A549 (cell line): ENCODE measurements around the gene UPK3B.

Experiments used
- CHD2 ChIP-seq: fragments of 150-350 bp; IDR thresholded peaks from 2 replicates; pipeline ENCODE4 v1.6.1; 2014; ENCODE audit warnings: low read length; ENCODE audit not compliant: partially characterized antibody
- EHF ChIP-seq: fragments of 250-450 bp; sonication (Bioruptor Pico); IDR thresholded peaks from 2 replicates; pipeline ENCODE4 v1.5.0; 2020; ENCODE audit warnings: mild to moderate bottlenecking
- ESRRA ChIP-seq: fragments of 150-350 bp; IDR thresholded peaks from 2 replicates; pipeline ENCODE4 v1.6.1; 2014; ENCODE audit warnings: mild to moderate bottlenecking, low read length, borderline replicate concordance
- MAFK ChIP-seq: fragments of 450-650 bp; IDR thresholded peaks from 2 replicates; pipeline ENCODE4 v1.6.1; 2014; ENCODE audit not compliant: partially characterized antibody
- PBX3 ChIP-seq: IDR thresholded peaks from 2 replicates; pipeline ENCODE4 v1.6.1; 2012
- POLR2A ChIP-seq: IDR thresholded peaks from 2 replicates; pipeline ENCODE4 v1.6.1; 2012; ENCODE audit warnings: mild to moderate bottlenecking, low read length
- RAD21 ChIP-seq, 2 experiments: fragments of >200 bp in 1 of 2; sonication (Bioruptor Twin) in 1 of 2; formaldehyde crosslinking in 1 of 2; IDR thresholded peaks in 1 of 2; conservative IDR thresholded peaks in 1 of 2; 2 replicates in 1 of 2; 3 replicates in 1 of 2; pipeline ENCODE4 v1.6.1; 2012 to 2018; ENCODE audit warnings: inconsistent platforms in 1 of 2
- TFCP2L1 ChIP-seq: fragments of 250-450 bp; sonication (Bioruptor Pico); IDR thresholded peaks from 2 replicates; pipeline ENCODE4 v1.5.0; 2021; ENCODE audit warnings: mild to moderate bottlenecking
- USF2 ChIP-seq: fragments of 450-650 bp; IDR thresholded peaks from 2 replicates; pipeline ENCODE4 v1.6.1; 2014; ENCODE audit warnings: antibody characterized with exemption
- ZFP36 ChIP-seq: fragments of 450-650 bp; IDR thresholded peaks from 2 replicates; pipeline ENCODE4 v1.6.1; 2014; ENCODE audit warnings: borderline replicate concordance; ENCODE audit not compliant: partially characterized antibody
- ZNF302 ChIP-seq: fragments of 250-450 bp; sonication (Bioruptor Pico); IDR thresholded peaks from 2 replicates; pipeline ENCODE4 v1.9.0; 2021; ENCODE audit warnings: inconsistent platforms, mild to moderate bottlenecking, moderate library complexity
- TF ChIP-seq, protein P1 (sequence below): fragments of >200 bp; sonication (Bioruptor Twin); formaldehyde crosslinking; IDR thresholded peaks from 3 replicates; pipeline ENCODE4 v1.5.1; 2016

- TF ChIP-seq, protein P1, sequence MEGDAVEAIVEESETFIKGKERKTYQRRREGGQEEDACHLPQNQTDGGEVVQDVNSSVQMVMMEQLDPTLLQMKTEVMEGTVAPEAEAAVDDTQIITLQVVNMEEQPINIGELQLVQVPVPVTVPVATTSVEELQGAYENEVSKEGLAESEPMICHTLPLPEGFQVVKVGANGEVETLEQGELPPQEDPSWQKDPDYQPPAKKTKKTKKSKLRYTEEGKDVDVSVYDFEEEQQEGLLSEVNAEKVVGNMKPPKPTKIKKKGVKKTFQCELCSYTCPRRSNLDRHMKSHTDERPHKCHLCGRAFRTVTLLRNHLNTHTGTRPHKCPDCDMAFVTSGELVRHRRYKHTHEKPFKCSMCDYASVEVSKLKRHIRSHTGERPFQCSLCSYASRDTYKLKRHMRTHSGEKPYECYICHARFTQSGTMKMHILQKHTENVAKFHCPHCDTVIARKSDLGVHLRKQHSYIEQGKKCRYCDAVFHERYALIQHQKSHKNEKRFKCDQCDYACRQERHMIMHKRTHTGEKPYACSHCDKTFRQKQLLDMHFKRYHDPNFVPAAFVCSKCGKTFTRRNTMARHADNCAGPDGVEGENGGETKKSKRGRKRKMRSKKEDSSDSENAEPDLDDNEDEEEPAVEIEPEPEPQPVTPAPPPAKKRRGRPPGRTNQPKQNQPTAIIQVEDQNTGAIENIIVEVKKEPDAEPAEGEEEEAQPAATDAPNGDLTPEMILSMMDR: no peak
- TF ChIP-seq POLR2A (no peak), ZNF302 (CRISPR knock-in tag) (no peak), MAFK (no peak), ESRRA (no peak), CHD2 (no peak), TFCP2L1 (CRISPR knock-in tag) (no peak), PBX3 (no peak), USF2 (no peak), RAD21 (conservative IDR thresholded peaks at IDR 0.05 in 1 of 2, IDR thresholded peaks at IDR 0.05 in 1 of 2) (no peak), ZFP36 (no peak), EHF (CRISPR knock-in tag) (no peak)
Observed at GRCh38 chr7:76513817-76514799, 3.8 kb downstream of the UPK3B start.
